Naive B cell (primary cell): ENCODE results near the gene MCEMP1. TPM values are rescaled to one million over a fixed set of nuclear protein-coding genes. Genes with fewer than 3 reads are reported as not detected.

Experiments
- ATAC-seq, 2 donors: fragments of 150-1000 bp; cut with Tn5 transposase; 2 replicates each; pipeline ENCODE4 v1.10.0; 2021; ENCODE audit warnings: low read depth in 2 of 2, mild to moderate bottlenecking in 2 of 2, moderate library complexity in 2 of 2
- DNase-seq: peaks from one replicate; pipeline ENCODE4 v3.0.0; 2022
- H3K27ac Mint-ChIP-seq, 6 donors: one replicate each; pipeline ENCODE4 v1.8.0; 2020 to 2022; ENCODE audit warnings: mild to moderate bottlenecking in 6 of 6, mixed read lengths in 6 of 6, moderate library complexity in 5 of 6, inconsistent platforms in 2 of 6
- H3K27me3 Mint-ChIP-seq, 3 donors: one replicate each; pipeline ENCODE4 v1.8.0; 2021 to 2022; ENCODE audit warnings: mixed read lengths in 3 of 3, mild to moderate bottlenecking in 1 of 3
- H3K36me3 Mint-ChIP-seq, 2 donors: one replicate each; pipeline ENCODE4 v1.8.0; 2020 to 2022; ENCODE audit warnings: mixed read lengths in 2 of 2, inconsistent platforms in 1 of 2, mild to moderate bottlenecking in 1 of 2
- H3K4me1 Mint-ChIP-seq, 3 donors: one replicate each; pipeline ENCODE4 v1.8.0; 2020 to 2022; ENCODE audit warnings: mixed read lengths in 3 of 3, inconsistent platforms in 1 of 3, mild to moderate bottlenecking in 1 of 3, moderate library complexity in 1 of 3
- H3K4me3 Mint-ChIP-seq, 8 donors: one replicate each; pipeline ENCODE4 v1.8.0; 2020 to 2022; ENCODE audit warnings: mild to moderate bottlenecking in 8 of 8, mixed read lengths in 8 of 8, moderate library complexity in 8 of 8, inconsistent platforms in 2 of 8
- H3K9me3 Mint-ChIP-seq, 7 donors: one replicate each; pipeline ENCODE4 v1.8.0; 2020 to 2022; ENCODE audit warnings: mixed read lengths in 7 of 7, mild to moderate bottlenecking in 5 of 7, inconsistent platforms in 2 of 7, moderate library complexity in 1 of 7
- polyA plus RNA-seq, 6 donors: library from polyadenylated mRNA; unstranded; fragments of 300-500 nt; fragmentation: Illumina TruSeq; gene quantifications; one replicate each; pipeline ENCODE4 v1.2.3, GENCODE V29; 2021; ENCODE audit warnings: low read depth in 6 of 6

Gene MCEMP1
- polyA plus RNA-seq, 6 donors from 2014 or later: 0.39 to 0.58 TPM; not detected in 4

DNA sequence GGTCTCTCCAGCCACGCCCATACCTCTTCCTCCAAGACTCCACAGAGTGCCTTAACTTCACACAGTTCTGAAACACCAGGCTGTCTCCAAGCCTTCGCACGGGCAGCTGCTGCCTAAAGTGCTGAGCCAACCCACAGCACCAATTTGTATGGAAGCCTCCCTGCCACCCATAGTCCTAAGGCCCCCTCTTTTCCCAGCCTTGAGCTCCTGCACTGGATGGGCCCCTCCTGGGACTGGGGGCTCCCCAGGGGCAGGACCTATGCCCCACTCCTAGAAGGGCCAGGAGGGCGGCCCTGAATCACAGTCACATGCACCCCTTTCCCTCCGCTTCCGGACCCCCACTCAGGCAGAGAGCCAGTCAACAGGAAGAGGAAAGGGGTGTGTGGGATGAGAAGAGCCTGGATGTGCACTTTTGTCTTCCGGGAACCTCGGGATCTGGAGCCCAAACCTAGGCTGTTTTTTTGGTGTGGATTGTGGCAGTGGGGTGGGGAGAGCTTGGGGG is 30.1 kb downstream of the MCEMP1 start:
- Mint-ChIP-seq H3K27ac (peak overlapping the region; percentile 99 to 100 (median 100)), H3K9me3 (no peaks in the 10 kb centered on the region), H3K27me3 (no peaks in the 10 kb centered on the region), H3K4me1 (peaks cover 4 to 87% (median 72%) of the 10 kb centered on the region in 3 donors), H3K36me3 (no peaks in the 10 kb centered on the region), H3K4me3 (peak overlapping the region; percentile 41 to 92 (median 84))
- DNase-seq (no peak), ATAC-seq (no peak)

DNA sequence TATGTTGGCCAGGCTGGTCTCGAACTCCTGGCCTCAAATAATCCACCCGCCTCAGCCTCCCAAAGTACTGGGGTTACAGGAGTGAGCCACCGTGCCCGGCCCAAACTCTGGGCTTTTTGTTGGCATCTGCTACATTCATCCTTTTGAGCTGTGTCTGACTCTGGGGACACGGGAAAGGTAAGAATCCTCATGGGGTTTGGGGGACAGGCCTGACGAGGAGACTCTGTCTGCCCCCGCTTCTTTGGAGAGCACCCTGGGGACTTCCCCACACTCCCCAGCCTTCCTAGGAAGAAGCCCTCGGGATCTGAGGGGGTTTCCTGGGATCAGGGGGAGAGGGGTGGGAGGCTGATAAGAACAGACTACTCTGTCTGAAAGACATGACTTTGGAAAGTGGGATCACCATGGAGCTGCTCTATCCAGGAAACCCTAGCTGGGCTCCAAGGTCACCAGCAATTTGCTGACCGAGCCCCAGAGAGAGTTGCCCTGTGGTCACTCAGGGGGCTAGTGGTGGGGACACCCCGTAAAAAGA is 33.1 kb downstream of the MCEMP1 start:
- Mint-ChIP-seq H3K27ac (peak overlapping the region; percentile 43 to 99 (median 92)), H3K36me3 (no peaks in the 10 kb centered on the region), H3K27me3 (no peaks in the 10 kb centered on the region), H3K9me3 (no peaks in the 10 kb centered on the region), H3K4me1 (peaks cover 33 to 77% (median 60%) of the 10 kb centered on the region in 3 donors), H3K4me3 (peak overlapping the region in 6 of 8 donors; percentile 18 to 86 (median 63))
- DNase-seq: no peak
- ATAC-seq: no peak

DNA sequence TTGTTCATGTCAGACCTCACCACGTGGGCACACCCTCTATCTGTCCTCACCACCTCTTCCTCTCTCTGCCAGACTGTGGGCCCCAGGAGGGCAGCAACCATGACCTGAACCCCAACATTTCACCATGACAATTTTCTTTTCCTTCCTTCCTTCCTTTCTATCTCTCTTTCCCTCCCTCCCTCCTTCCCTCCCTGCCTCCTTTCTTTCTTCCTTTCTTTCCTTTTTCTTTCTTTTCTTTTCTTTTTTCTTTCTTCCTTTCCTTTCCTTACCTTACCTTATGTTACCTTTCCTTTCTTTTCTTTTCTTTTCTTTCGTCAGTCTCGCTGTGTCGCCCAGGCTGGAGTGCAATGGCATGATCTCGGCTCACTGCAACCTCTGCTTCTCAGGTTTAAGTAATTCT is 33.7 kb downstream of the MCEMP1 start:
- Mint-ChIP-seq H3K27ac (peak overlapping the region; percentile 68 to 99 (median 92)), H3K36me3 (no peaks in the 10 kb centered on the region), H3K9me3 (peaks cover 0 to 2% (median 0%) of the 10 kb centered on the region in 7 donors), H3K4me3 (peak overlapping the region; percentile 45 to 86 (median 67)), H3K4me1 (peaks cover 39 to 77% (median 56%) of the 10 kb centered on the region in 3 donors), H3K27me3 (no peaks in the 10 kb centered on the region)
- DNase-seq (no peak), ATAC-seq (no peak)

DNA sequence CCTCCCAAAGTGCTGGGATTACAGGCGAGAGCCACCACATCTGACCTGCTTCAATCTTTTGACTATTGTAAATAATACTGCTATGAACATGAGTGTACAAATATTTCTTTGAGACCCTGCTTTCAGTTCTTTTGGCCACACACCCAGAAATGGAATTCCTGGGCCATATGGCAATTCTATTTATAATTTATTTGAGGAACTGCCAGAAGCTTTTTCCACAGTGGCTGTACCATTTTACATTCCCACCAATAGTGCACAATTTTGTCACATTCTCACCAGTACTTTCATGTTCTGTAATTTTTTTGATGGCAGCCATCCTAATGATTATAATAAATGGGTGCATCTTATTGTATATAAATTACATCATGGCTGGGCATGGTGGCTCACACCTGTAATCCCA is 38.8 kb downstream of the MCEMP1 start:
- Mint-ChIP-seq H3K27ac (peak overlapping the region in 4 of 6 donors; percentile 86 to 96 (median 96)), H3K4me3 (peak overlapping the region in 6 of 8 donors; percentile 18 to 88 (median 75)), H3K9me3 (peaks cover 0 to 10% (median 5%) of the 10 kb centered on the region in 7 donors), H3K27me3 (no peaks in the 10 kb centered on the region), H3K36me3 (no peaks in the 10 kb centered on the region), H3K4me1 (peaks cover 35 to 83% (median 69%) of the 10 kb centered on the region in 3 donors)
- ATAC-seq (no peak), DNase-seq (no peak)

DNA sequence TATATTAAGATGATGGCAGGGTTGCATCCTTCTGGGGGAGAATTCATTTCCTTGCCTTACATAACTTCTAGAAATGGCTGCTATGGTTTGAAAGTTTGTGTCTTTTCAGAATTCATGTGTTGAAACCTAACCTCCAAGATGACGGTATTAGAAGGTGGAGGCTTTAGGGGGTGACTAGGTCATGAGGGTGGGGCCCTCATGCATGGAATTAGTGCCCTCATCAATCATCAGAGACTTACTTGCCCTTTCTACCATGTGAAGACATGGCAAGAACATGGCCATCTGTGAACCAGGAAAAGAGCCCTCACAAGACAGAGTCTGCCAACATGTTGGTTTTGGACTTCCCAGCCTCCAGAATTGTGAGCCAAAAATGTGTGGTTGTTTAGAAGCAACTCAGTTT is 39.9 kb downstream of the MCEMP1 start:
- ATAC-seq (no peak), DNase-seq (no peak)
- Mint-ChIP-seq H3K4me1 (peaks cover 33 to 88% (median 63%) of the 10 kb centered on the region in 3 donors), H3K9me3 (peaks cover 0 to 10% (median 5%) of the 10 kb centered on the region in 7 donors), H3K36me3 (no peaks in the 10 kb centered on the region), H3K27ac (peak overlapping the region in 4 of 6 donors; percentile 20 to 96 (median 60)), H3K4me3 (peak overlapping the region in 3 of 8 donors; percentile 2 to 39 (median 32)), H3K27me3 (no peaks in the 10 kb centered on the region)

DNA sequence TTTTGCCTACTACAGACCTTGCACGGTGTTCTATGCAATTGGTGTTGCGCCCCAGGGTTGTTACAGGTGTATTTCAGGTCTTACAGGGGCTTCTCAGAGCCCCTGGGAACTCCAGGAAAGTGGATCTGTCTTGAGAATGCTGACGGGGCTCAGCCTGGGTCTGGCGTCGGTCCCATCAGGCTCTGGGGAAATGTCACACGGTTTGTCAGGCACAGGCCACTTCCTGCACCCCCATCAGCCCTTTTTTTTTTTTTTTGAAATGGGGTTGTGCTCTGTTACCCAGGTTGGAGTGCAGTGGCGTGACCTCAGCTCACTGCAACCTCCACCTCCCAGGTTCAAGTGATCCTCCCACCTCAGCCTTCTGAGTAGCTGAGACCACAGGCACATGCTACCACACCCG is 41.8 kb downstream of the MCEMP1 start:
- ATAC-seq: peak; percentile 84 to 86
- Mint-ChIP-seq H3K4me1 (peaks cover 33 to 87% (median 77%) of the 10 kb centered on the region in 3 donors), H3K27ac (peak overlapping the region; percentile 81 to 98 (median 95))

DNA sequence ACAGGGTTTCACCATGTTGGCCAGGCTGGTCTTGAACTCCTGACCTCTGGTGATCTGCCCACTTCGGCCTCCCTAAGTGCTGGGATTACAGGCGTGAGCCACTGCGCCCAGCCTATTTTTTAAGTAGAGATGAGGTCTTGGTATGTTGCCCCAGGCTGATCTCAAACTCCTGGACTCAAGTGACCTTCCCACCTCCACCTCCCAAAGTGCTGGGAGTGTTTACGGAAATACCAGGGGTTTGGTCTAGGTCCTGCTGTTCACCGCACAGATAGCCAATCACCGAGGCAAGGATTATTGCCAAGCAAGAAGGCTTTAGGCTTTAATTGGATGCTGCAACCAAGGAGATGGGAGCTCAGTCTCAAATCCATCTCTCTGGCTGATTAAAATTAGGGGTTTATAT is 43.5 kb downstream of the MCEMP1 start:
- no peak for DNase-seq
- Mint-ChIP-seq H3K36me3 (no peaks in the 10 kb centered on the region), H3K27ac (peak overlapping the region; percentile 59 to 89 (median 66)), H3K27me3 (no peaks in the 10 kb centered on the region), H3K4me3 (peak overlapping the region in 1 of 8 donors; percentile 47), H3K9me3 (peaks cover 0 to 10% (median 5%) of the 10 kb centered on the region in 7 donors), H3K4me1 (peaks cover 23 to 72% (median 63%) of the 10 kb centered on the region in 3 donors)
- no peak for ATAC-seq

More for the DNA sequence above, 41.8 kb downstream of the MCEMP1 start:
- Mint-ChIP-seq H3K4me3 (peak overlapping the region; percentile 50 to 87 (median 66)), H3K9me3 (peaks cover 0 to 10% (median 5%) of the 10 kb centered on the region in 7 donors), H3K36me3 (no peaks in the 10 kb centered on the region), H3K27me3 (no peaks in the 10 kb centered on the region)
- peak; percentile 68 for DNase-seq

DNA sequence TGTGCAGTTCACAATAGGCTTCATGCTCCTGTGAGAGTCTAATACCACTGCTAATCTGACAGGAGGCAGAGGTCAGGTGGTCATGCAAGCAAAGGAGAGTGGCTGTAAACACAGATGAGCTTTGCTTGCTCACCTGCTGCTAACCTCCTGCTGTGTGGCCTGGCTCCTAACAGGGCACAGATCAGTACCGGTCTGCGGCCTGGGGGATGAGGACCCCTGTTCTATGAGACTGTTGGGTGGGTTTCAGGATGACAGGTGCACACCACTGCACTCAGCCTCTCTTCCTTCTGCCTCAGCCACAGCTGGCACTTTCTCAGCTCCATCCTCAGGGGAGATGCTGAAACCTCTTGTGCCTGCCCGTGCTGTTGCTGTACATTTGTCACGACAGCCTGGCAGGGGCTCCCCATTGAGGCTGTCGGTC is 45.4 kb downstream of the MCEMP1 start:
- H3K36me3 Mint-ChIP-seq: no peaks in the 10 kb centered on the region
- DNase-seq: no peak
- peak overlapping the region in 3 of 8 donors; percentile 13 to 45 (median 19) for H3K4me3 Mint-ChIP-seq
- peaks cover 19 to 61% (median 55%) of the 10 kb centered on the region in 3 donors for H3K4me1 Mint-ChIP-seq
- peak overlapping the region in 1 of 6 donors; percentile 26 for H3K27ac Mint-ChIP-seq
- H3K9me3 Mint-ChIP-seq: peaks cover 0 to 4% (median 0%) of the 10 kb centered on the region in 7 donors
- H3K27me3 Mint-ChIP-seq: peaks cover 0 to 3% (median 2%) of the 10 kb centered on the region in 3 donors
- ATAC-seq: no peak

DNA sequence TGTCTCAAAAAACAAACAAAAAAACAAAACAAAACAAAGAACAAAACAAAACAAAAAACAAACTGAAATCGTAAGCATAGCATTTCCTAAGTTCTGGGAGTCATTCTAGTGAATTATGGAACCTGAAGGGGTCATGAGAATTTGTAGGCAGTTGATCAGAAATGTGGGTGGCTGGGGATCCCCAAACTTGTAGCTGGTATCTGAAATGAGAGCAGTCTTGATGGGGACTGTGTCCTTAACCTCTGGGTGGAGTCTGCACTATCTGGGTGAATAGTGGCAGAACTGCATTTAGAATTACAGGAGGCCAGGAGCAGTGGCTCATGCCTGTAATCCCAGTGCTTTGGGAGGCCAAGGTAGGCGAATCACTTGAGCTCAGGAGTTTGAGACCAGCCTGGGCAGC is 48.9 kb downstream of the MCEMP1 start:
- H3K4me3 Mint-ChIP-seq: no peak overlapping the region
- H3K9me3 Mint-ChIP-seq: peaks cover 0 to 4% (median 0%) of the 10 kb centered on the region in 7 donors
- H3K36me3 Mint-ChIP-seq: peaks cover 0 to 7% of the 10 kb centered on the region in 2 donors
- peaks cover 29 to 60% (median 56%) of the 10 kb centered on the region in 3 donors for H3K4me1 Mint-ChIP-seq
- DNase-seq (no peak), ATAC-seq (no peak)
- H3K27me3 Mint-ChIP-seq: peaks cover 10 to 33% (median 33%) of the 10 kb centered on the region in 3 donors
- H3K27ac Mint-ChIP-seq: peak overlapping the region in 1 of 6 donors; percentile 33

DNA sequence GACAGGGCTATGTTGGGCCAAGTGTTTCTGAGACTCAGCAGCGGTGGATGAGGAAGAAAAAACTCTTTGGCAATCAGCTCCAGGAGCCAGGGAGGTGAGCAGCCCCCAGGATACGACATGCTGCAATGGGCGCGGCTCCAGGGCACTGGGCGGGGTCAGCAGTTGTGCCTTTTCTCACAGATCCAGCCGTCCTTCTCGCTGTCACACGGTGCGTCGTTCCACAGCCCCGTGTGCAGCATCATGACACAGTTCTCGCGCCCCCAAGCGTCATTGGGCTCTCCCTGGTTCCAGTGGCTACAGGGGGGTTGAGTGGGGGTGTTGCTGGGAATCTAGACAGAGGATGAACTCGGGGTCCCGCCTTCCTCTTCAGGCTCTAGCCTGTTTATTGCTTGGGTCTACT is 52.3 kb downstream of the MCEMP1 start:
- Mint-ChIP-seq H3K4me3 (peak overlapping the region; percentile 70 to 92 (median 84)), H3K27me3 (peaks cover 10 to 35% (median 33%) of the 10 kb centered on the region in 3 donors), H3K4me1 (peaks cover 30 to 56% (median 37%) of the 10 kb centered on the region in 3 donors), H3K27ac (peak overlapping the region; percentile 66 to 96 (median 84)), H3K9me3 (peaks cover 0 to 5% (median 0%) of the 10 kb centered on the region in 7 donors), H3K36me3 (peaks cover 0 to 7% of the 10 kb centered on the region in 2 donors)
- DNase-seq (peak; percentile 47), ATAC-seq (peak; percentile 67)

Other genes starting within 250 kb of the MCEMP1 start
- 1 to 10 TPM in 3 of 6 donors, under 1 TPM in 3; 0.52 to 4.4 (median 1.2) TPM for gene PEX11G, start 188.1 kb upstream of the MCEMP1 start, polyA plus RNA-seq
- 1 to 10 TPM in 5 of 6 donors, under 1 TPM in 1; 0.94 to 3.5 (median 1.6) TPM for gene ZNF358, start 161.0 kb upstream of the MCEMP1 start, polyA plus RNA-seq
- gene MCOLN1, start 154.5 kb upstream of the MCEMP1 start, polyA plus RNA-seq: 1 to 10 TPM; 5.0 to 8.9 (median 6.7) TPM
- gene PNPLA6, start 141.4 kb upstream of the MCEMP1 start, polyA plus RNA-seq: 1 to 10 TPM; 4.1 to 9.6 (median 6.6) TPM
- gene CAMSAP3, start 81.2 kb upstream of the MCEMP1 start, polyA plus RNA-seq: under 1 TPM in 2 of 6 donors, not detected in 4; 0.06 to 0.08 TPM
- gene XAB2, start 47.5 kb upstream of the MCEMP1 start, polyA plus RNA-seq: 10 to 100 TPM in 2 of 6 donors, 1 to 10 TPM in 4; 3.2 to 21.7 (median 8.9) TPM
- 100 to 1,000 TPM; 195 to 441 (median 254) TPM for gene PET100, start 47.3 kb upstream of the MCEMP1 start, polyA plus RNA-seq
- gene PCP2, start 43.4 kb upstream of the MCEMP1 start, polyA plus RNA-seq: under 1 TPM in 4 of 6 donors, not detected in 2; 0.64 to 0.76 (median 0.70) TPM
- 10 to 100 TPM; 71.0 to 86.2 (median 79.5) TPM for gene STXBP2, start 40.0 kb upstream of the MCEMP1 start, polyA plus RNA-seq
- not detected for gene RETN, start 8.0 kb upstream of the MCEMP1 start, polyA plus RNA-seq
- 100 to 1,000 TPM; 171 to 260 (median 224) TPM for gene TRAPPC5, start 3.7 kb downstream of the MCEMP1 start, polyA plus RNA-seq
- 100 to 1,000 TPM; 613 to 938 (median 691) TPM for gene FCER2, start 25.0 kb downstream of the MCEMP1 start, polyA plus RNA-seq
- 1 to 10 TPM; 1.4 to 3.2 (median 1.8) TPM for gene CLEC4G, start 55.0 kb downstream of the MCEMP1 start, polyA plus RNA-seq
- not detected for gene CD209, start 70.4 kb downstream of the MCEMP1 start, polyA plus RNA-seq
- gene CLEC4M, start 86.2 kb downstream of the MCEMP1 start, polyA plus RNA-seq: under 1 TPM in 3 of 6 donors, not detected in 3; 0.17 to 0.41 (median 0.21) TPM
- 1 to 10 TPM in 5 of 6 donors, under 1 TPM in 1; 0.63 to 4.0 (median 1.6) TPM for gene EVI5L, start 153.1 kb downstream of the MCEMP1 start, polyA plus RNA-seq
- gene PRR36, start 197.3 kb downstream of the MCEMP1 start, polyA plus RNA-seq: under 1 TPM in 1 of 6 donors, not detected in 5; 0.05 TPM
- gene LRRC8E, start 211.4 kb downstream of the MCEMP1 start, polyA plus RNA-seq: not detected
- gene MAP2K7, start 226.8 kb downstream of the MCEMP1 start, polyA plus RNA-seq: 1 to 10 TPM in 5 of 6 donors, under 1 TPM in 1; 0.50 to 5.1 (median 2.9) TPM
- not detected for gene TGFBR3L, start 237.7 kb downstream of the MCEMP1 start, polyA plus RNA-seq
- gene SNAPC2, start 243.2 kb downstream of the MCEMP1 start, polyA plus RNA-seq: 10 to 100 TPM in 4 of 6 donors, 1 to 10 TPM in 2; 1.5 to 20.2 (median 14.7) TPM
- gene CTXN1, start 249.0 kb downstream of the MCEMP1 start, polyA plus RNA-seq: not detected